ENCODE measurements around the gene CHRM5. TPM values are rescaled to one million over a fixed set of nuclear protein-coding genes. Genes with fewer than 3 reads are reported as not detected.

The CHRM5 gene
- total RNA-seq, 1 experiment from 2014 or later = not detected

DNA sequence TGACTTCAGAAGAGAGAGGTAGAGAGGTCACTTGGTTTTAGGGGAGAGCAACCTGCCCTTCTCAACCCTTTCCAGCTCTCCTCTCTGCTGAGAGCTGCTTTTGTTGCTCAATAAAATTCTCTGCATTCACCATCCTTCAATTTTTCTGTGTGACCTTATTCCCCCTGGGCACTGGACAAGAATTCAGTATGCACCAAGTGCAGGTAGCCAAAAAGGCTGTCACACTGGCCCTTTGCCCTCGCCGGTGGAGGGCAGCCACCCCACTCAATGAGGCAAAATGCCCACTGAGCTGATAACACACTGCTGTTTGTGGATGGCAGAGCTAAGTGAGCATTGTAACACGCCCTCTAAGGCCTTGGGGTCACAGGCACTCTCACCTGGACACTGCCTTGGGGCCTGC lies 146.4 kb downstream of the CHRM5 start:
- H3K9me2 ChIP-seq (ENCODE audit: insufficient read depth) = no peaks in the 10 kb centered on the region
- POLR2A ChIA-PET (ENCODE audit: unreplicated experiment) = no interaction called here
- no peak overlapping the region for H3K27ac ChIP-seq
- BruUV-seq (replicated peaks) = no TSS peak
- H2AFZ ChIP-seq = no peak overlapping the region
- no peaks in the 10 kb centered on the region for H3K36me3 ChIP-seq (ENCODE audit: low read depth)
- no peaks in the 10 kb centered on the region for H3F3A ChIP-seq (ENCODE audit: insufficient read depth, low read depth)
- no peak for TF ChIP-seq CTCF (conservative IDR thresholded peaks at IDR 0.05)
- TF ChIP-seq EZH2 (IDR thresholded peaks at IDR 0.05; ENCODE audit: low read depth) = no peak
- no peak overlapping the region for H3K4me3 ChIP-seq
- intact Hi-C loops (cut with micrococcal nuclease; ENCODE audit: unreplicated experiment) = no loop called here
- H3K27me3 ChIP-seq (ENCODE audit: insufficient read depth, low read depth) = no peaks in the 10 kb centered on the region
- CTCF ChIA-PET = no interaction called here
- no peak for DNase-seq
- no peaks in the 10 kb centered on the region for H3K4me1 ChIP-seq (replicated peaks; ENCODE audit: insufficient read depth)
- H4K20me1 ChIP-seq (ENCODE audit: insufficient read depth) = no peaks in the 10 kb centered on the region
- H3K79me2 ChIP-seq (ENCODE audit: low read depth) = no peaks in the 10 kb centered on the region
- no peak overlapping the region for H3K4me2 ChIP-seq
- H3K9me3 ChIP-seq (ENCODE audit: insufficient read depth, low read depth) = no peaks in the 10 kb centered on the region

DNA sequence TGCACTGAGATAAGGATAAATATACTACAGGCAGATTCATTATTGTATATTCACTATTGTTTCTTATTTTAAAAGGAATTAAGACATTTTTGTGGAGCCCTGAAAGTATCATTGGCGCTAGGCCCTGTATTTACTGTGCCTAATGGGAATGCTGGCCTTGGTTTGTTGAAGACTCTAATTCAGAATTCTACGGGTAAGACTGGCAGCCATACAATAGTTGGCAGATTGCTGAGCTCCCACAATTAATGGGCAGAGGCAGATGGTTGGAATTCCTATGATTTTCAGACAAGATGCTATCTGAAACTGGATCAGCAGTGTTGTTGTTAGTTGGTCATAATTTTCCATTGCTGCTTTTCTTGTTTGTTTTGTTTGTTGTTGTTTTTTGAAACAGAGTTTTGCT lies 148.3 kb downstream of the CHRM5 start:
- H3K27me3 ChIP-seq (ENCODE audit: insufficient read depth, low read depth) = no peaks in the 10 kb centered on the region
- H3K27ac ChIP-seq = no peak overlapping the region
- no peak overlapping the region for H3K4me2 ChIP-seq
- no peaks in the 10 kb centered on the region for H3K79me2 ChIP-seq (ENCODE audit: low read depth)
- no peaks in the 10 kb centered on the region for H3K9me3 ChIP-seq (ENCODE audit: insufficient read depth, low read depth)
- no peaks in the 10 kb centered on the region for H3K9me2 ChIP-seq (ENCODE audit: insufficient read depth)
- ChIA-PET CTCF (interaction anchor here (0.6 kb wide), 1 partner anchor 54 kb away, joined by 6 read pairs; no protein-coding TSS in a partner anchor), POLR2A (ENCODE audit: unreplicated experiment) (no interaction called here)
- DNase-seq = no peak
- no peaks in the 10 kb centered on the region for H3F3A ChIP-seq (ENCODE audit: insufficient read depth, low read depth)
- H4K20me1 ChIP-seq (ENCODE audit: insufficient read depth) = no peaks in the 10 kb centered on the region
- no peaks in the 10 kb centered on the region for H3K36me3 ChIP-seq (ENCODE audit: low read depth)
- no peak overlapping the region for H3K4me3 ChIP-seq
- no TSS peak for BruUV-seq (replicated peaks)
- H3K4me1 ChIP-seq (replicated peaks; ENCODE audit: insufficient read depth) = no peaks in the 10 kb centered on the region
- intact Hi-C loops (cut with micrococcal nuclease; ENCODE audit: unreplicated experiment) = no loop called here
- TF ChIP-seq CTCF (conservative IDR thresholded peaks at IDR 0.05) (no peak), EZH2 (IDR thresholded peaks at IDR 0.05; ENCODE audit: low read depth) (no peak)
- no peak overlapping the region for H2AFZ ChIP-seq

Other genes with a start within 250 kb of the CHRM5 start
- gene AVEN, start 70.7 kb downstream of the CHRM5 start, total RNA-seq (2021) = 8.7 and 11.3 TPM in 2 replicates
- gene EMC7, start 133.4 kb downstream of the CHRM5 start, total RNA-seq (2021) = 33.9 and 34.3 TPM in 2 replicates
- gene PGBD4, start 133.6 kb downstream of the CHRM5 start, total RNA-seq (2021) = 1.8 and 2.0 TPM in 2 replicates
- 40.4 and 40.7 TPM in 2 replicates for gene KATNBL1, start 241.6 kb downstream of the CHRM5 start, total RNA-seq (2021)

Measured in PC-9 (cell line).